DMS53 treated with DMSO at 0.1 percent for 48 hours (cell line): ENCODE data around the gene CCDC60.

Experiments used
- DNase-seq: peaks from one replicate; lab custom pipeline; 2025; ENCODE audit not compliant: unreplicated experiment; lab: John Stamatoyannopoulos, UW

CCDC60 gene, protein sequence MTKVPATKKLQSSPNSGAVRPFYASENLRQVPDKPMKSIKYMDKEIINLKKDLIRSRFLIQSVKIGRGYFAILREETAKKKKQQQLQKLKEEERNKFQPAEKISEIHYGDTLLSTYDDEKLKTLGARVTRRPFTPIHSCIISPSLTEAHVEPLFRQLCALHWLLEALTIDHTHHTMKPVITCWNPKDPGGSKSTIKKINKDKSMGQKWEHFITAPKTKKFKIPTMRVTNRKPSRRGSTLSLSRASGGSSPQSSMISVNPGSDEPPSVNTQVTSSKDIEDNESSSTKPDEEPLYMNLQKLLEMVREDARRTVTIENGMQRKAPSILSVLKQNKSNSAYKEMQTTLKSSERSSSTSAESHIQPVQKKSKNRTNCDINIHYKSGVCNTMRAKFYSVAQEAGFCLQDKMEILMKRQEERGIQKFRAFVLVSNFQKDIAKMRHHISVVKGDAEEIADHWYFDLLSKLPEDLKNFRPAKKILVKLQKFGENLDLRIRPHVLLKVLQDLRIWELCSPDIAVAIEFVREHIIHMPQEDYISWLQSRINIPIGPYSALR

GRCh38 chr12:119334430-119335170 is at the start of gene CCDC60:
TSS of gene CCDC60 (plus strand) at chr12:119334729. CDS start at chr12:119335177, 448 bp downstream.
- DNase-seq: no peak

GRCh38 chr12:119288576-119288975 is 46.0 kb upstream of the CCDC60 start:
- DNase-seq: no peak

GRCh38 chr12:119292893-119293630 is 41.5 kb upstream of the CCDC60 start:
- no peak for DNase-seq

- DNase-seq: no peak
Observed at GRCh38 chr12:119294211-119294610, 40.3 kb upstream of the CCDC60 start.

DNA sequence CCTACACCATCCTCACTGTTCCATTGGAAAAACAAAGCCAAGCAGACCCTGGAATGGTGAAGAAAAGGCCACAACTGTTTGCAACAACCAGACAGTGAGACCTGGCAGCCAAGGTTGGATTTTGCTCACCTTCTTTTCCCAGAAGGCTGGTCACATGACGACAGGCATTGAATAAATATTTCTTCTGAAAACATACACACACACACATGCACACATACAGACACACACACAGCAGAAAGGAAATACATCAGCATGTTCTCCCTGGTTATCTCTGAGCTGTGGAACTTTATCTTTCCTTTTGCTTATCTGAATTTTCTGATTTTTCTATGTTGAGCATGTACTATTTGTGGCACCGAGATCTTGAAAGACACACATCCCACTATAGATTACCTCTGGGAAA is 38.0 kb upstream of the CCDC60 start:
- no peak for DNase-seq

GRCh38 chr12:119299130-119299529 is 35.4 kb upstream of the CCDC60 start:
- no peak for DNase-seq

GRCh38 chr12:119301379-119301778 is 33.1 kb upstream of the CCDC60 start:
- no peak for DNase-seq

GRCh38 chr12:119302451-119303080 is 32.0 kb upstream of the CCDC60 start:
- no peak for DNase-seq

DNA sequence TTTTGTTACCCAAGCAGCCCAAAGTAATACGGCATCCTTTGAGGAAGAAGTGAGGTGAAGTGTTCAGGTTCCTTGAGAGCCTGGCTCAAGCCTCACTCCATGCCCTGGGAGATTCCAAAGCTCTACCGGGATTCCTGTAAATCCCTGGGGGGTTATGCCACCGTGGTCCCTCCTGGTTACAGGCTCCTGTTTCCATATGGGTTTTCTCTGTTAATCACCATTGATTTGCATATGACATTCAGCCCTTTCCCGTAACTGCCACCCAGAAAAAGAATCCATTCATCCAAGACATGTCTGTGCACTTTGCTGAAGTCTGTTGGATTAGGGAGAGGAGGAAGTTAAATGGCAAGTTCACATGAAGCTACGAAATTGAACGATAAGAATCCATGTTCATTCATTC is 27.9 kb upstream of the CCDC60 start:
- DNase-seq: no peak

GRCh38 chr12:119307747-119308146 is 26.8 kb upstream of the CCDC60 start:
- DNase-seq: no peak

GRCh38 chr12:119308708-119309456 is 25.6 kb upstream of the CCDC60 start:
- DNase-seq: no peak

GRCh38 chr12:119311878-119312277 is 22.7 kb upstream of the CCDC60 start:
- DNase-seq: no peak

- no peak for DNase-seq
Observed at GRCh38 chr12:119312904-119313303, 21.6 kb upstream of the CCDC60 start.

DNA sequence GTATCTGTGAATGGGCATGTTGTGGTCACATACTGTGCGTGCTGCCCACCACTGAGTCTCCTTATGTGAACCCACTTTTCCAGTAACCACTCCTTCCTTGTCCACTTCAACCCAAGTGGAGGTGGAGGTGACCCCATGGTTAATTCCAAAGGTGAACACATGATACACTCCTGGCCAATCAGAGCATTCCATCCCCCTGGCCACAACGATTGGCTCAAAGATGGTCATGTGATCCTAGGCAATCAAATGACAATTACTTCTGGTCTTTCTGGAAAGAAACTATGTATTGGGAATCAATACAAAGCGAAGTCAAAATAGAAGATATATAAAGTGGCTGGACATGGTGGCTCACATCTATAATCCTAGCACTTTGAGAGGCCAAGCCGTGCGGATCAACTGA is 20.2 kb upstream of the CCDC60 start:
- DNase-seq: no peak

DNA sequence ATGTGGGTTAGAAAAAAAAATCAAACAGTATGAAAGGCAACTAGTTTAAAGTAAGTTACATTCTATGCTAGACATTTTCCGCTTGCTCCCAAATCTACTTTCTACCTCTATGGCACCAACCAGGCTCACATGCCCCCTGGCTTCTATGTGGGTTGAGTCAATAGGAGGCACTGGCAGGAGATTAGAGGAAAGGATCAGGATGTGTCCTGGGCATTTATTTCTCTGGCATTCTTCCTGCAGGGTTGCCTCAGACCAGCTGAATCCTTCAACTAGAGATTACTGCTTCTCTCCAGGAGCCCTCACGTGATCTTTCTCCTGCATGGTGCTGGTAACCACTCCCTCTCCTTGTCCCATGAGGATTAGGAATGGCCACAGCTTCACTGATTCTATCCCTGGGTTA is 14.9 kb upstream of the CCDC60 start:
- no peak for DNase-seq

GRCh38 chr12:119320678-119321077 is 13.9 kb upstream of the CCDC60 start:
- DNase-seq: no peak

DNA sequence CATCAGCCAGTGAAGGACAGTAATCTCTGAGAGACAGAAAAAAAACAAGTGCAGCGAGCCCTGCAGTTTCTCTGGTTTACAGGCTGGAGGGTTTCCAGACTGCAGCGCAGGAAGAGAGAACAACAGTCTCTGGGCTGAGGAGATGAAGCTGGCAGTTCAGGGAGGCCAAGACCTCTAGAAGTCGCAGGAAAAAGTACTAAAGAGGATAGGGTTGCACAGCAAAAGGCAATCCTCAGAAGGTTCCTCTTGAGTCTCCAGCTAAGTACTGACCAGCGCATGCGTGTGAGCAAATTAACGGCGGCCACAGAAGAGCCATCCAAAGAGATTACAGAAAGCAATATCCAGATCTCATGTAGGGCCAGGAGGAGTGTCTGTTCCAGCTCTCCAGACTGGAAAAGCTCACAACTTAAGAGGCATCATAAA is 12.2 kb upstream of the CCDC60 start:
- DNase-seq: no peak

- no peak for DNase-seq
Observed at GRCh38 chr12:119325813-119326212, 8.7 kb upstream of the CCDC60 start.

DNA sequence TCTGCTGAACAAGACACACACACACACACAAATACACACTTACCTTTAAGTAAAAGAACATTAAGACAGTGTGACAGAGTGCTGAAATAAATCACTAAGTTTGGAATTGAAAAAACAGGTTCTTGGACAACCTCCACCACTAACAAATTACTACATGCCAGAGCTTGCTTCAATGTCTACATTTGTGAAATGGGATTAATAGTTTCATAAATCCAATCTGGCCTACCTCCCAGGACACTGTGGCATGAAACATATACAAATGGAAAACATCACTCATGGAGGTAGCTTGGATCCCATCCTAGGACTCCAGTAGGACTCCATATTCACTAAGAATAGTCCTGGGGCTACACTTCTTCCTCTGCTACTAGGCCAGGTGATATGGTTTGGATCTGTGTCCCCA is 8.2 kb upstream of the CCDC60 start:
- DNase-seq: no peak

DNA sequence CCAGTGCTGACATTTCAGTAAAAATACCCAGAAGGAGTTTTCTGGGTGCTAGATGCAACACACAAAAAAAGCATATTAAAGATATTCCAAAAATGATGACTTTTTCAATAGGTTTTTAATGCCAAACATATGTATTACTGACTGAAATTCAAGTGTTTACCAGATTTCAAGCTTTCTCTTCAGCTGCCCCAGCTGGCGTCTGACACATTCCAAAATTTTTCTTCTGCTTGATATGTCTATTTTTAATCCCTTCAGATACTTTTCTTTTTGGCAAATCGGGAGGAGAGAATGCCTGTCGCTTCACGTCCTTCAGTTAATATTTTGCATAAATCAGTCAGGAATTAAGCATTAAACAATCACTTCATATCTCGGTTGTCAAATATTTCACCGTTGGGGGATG is 7.1 kb upstream of the CCDC60 start:
- no peak for DNase-seq
